ENCODE data around the gene ENTPD8. TPM values are rescaled to one million over a fixed set of nuclear protein-coding genes. Genes with fewer than 3 reads are reported as not detected.

Gene ENTPD8
- total and polyA plus RNA-seq, 2 of the 13 experiments (the other 11 are each of a cell fraction or from before 2014, with no cell fraction given), result 0.26 to 0.44 TPM

- TF ChIP-seq, protein P1, sequence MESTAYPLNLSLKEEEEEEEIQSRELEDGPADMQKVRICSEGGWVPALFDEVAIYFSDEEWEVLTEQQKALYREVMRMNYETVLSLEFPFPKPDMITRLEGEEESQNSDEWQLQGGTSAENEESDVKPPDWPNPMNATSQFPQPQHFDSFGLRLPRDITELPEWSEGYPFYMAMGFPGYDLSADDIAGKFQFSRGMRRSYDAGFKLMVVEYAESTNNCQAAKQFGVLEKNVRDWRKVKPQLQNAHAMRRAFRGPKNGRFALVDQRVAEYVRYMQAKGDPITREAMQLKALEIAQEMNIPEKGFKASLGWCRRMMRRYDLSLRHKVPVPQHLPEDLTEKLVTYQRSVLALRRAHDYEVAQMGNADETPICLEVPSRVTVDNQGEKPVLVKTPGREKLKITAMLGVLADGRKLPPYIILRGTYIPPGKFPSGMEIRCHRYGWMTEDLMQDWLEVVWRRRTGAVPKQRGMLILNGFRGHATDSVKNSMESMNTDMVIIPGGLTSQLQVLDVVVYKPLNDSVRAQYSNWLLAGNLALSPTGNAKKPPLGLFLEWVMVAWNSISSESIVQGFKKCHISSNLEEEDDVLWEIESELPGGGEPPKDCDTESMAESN (CRISPR knock-in tag; conservative IDR thresholded peaks at IDR 0.05), result 0 out of 2 replicates have a peak, but pooled peaks have one; percentile 50
- TF ChIP-seq ZZZ3 (CRISPR knock-in tag; IDR thresholded peaks at IDR 0.05; ENCODE audit: borderline replicate concordance), result no peak
- TF ChIP-seq SAP130 (CRISPR knock-in tag; IDR thresholded peaks at IDR 0.05; ENCODE audit: low read depth), result peak; percentile 40
- no peak for TF ChIP-seq NPAS2 (CRISPR knock-in tag; IDR thresholded peaks at IDR 0.05; ENCODE audit: borderline replicate concordance)
- no peak for TF ChIP-seq SALL2 (CRISPR knock-in tag; IDR thresholded peaks at IDR 0.05)
- no peak for TF ChIP-seq ZSCAN25 (CRISPR knock-in tag; IDR thresholded peaks at IDR 0.05)
- TF ChIP-seq ZNF557 (CRISPR knock-in tag; IDR thresholded peaks at IDR 0.05), result no peak
- TF ChIP-seq AKAP8 (CRISPR knock-in tag; IDR thresholded peaks at IDR 0.05), result no peak
- TF ChIP-seq NAIF1 (CRISPR knock-in tag; IDR thresholded peaks at IDR 0.05; ENCODE audit: borderline replicate concordance), result no peak
- no peak for TF ChIP-seq KDM3A (CRISPR knock-in tag; IDR thresholded peaks at IDR 0.05; ENCODE audit: low read depth)
- TF ChIP-seq SKI (IDR thresholded peaks at IDR 0.05; ENCODE audit: partially characterized antibody), result no peak
- TF ChIP-seq ZMAT3 (CRISPR knock-in tag; conservative IDR thresholded peaks at IDR 0.05), result no peak
- peak; percentile 80; the same call in 1 of the 2 replicates for TF ChIP-seq ZNF263 (CRISPR knock-in tag; IDR thresholded peaks at IDR 0.05)
- TF ChIP-seq ZNF816 (CRISPR knock-in tag; IDR thresholded peaks at IDR 0.05; ENCODE audit: borderline replicate concordance), result no peak
- no peak for TF ChIP-seq SRF (IDR thresholded peaks at IDR 0.05; ENCODE audit: low read depth, low read length)
- no peak for TF ChIP-seq RCOR2 (CRISPR knock-in tag; IDR thresholded peaks at IDR 0.05)
- 0 out of 2 replicates have a peak, but pooled peaks have one; percentile 38 for TF ChIP-seq HNF1B (CRISPR knock-in tag; IDR thresholded peaks at IDR 0.05)
- TF ChIP-seq LCORL (IDR thresholded peaks at IDR 0.05), result no peak
- no peak for TF ChIP-seq LCORL (CRISPR knock-in tag; IDR thresholded peaks at IDR 0.05)
- no peak for TF ChIP-seq POLR2G (IDR thresholded peaks at IDR 0.05; ENCODE audit: low read depth, low read length)
- no peak for TF ChIP-seq DR1 (CRISPR knock-in tag; IDR thresholded peaks at IDR 0.05)
- TF ChIP-seq, protein P2, sequence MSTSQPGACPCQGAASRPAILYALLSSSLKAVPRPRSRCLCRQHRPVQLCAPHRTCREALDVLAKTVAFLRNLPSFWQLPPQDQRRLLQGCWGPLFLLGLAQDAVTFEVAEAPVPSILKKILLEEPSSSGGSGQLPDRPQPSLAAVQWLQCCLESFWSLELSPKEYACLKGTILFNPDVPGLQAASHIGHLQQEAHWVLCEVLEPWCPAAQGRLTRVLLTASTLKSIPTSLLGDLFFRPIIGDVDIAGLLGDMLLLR (CRISPR knock-in tag; IDR thresholded peaks at IDR 0.05), result no peak
- TF ChIP-seq HNRNPL (IDR thresholded peaks at IDR 0.05; ENCODE audit: low read depth, low read length), result peak; percentile 73; the same call in 1 of the 2 replicates
- TF ChIP-seq MXD1 (CRISPR knock-in tag; IDR thresholded peaks at IDR 0.05), result peak; percentile 61; the same call in 1 of the 2 replicates
- TF ChIP-seq PHF8 (CRISPR knock-in tag; IDR thresholded peaks at IDR 0.05), result 0 out of 2 replicates have a peak, but pooled peaks have one; percentile 30
- TF ChIP-seq, protein P3, sequence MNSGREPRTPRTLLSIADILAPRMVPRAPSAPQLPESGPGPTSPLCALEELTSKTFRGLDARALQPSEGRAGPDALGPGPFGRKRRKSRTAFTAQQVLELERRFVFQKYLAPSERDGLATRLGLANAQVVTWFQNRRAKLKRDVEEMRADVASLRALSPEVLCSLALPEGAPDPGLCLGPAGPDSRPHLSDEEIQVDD (CRISPR knock-in tag; IDR thresholded peaks at IDR 0.05; ENCODE audit: borderline replicate concordance), result no peak
- no peak for TF ChIP-seq ZNF644 (CRISPR knock-in tag; IDR thresholded peaks at IDR 0.05; ENCODE audit: low read depth)
Measured at GRCh38 chr9:137458194-137459151, 17.3 kb upstream of the ENTPD8 start (continued).
